ENCODE results near the gene OSBPL8. TPM values are rescaled to one million over a fixed set of nuclear protein-coding genes. Genes with fewer than 3 reads are reported as not detected.

Gene OSBPL8
- total and polyA plus RNA-seq, 2 of the 8 experiments (the other 6 are each of a cell fraction or from before 2014, with no cell fraction given): 10.9 to 81.1 TPM

DNA sequence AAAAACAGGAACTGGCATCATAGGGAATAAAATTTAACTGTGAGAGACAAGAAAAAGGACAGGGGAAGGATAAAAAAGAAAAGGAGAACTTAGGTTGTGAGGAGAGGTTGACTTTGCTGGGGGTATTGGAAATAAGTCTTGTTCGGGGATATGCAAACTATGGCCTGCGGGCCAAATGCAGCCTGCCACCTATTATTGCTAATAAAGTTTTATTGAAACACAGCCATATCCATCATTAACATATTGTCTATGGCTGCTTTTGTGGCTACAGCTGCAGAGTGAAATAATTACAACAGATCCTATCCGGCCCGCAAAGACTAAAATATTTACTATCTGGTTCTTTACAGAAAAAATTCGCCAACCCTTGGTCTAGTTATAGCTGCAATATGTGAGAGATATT lies 230.0 kb downstream of the OSBPL8 start:
- 90% methylated on average over 5 of the region's 5 CpGs; no CpG with 5 or more reads in 1 of the 2 experiments for WGBS, 2 experiments (ENCODE audit: extremely low coverage in 1 of 2, insufficient coverage in 1 of 2, insufficient read length in 1 of 2, insufficient replicate concordance in 2 of 2, low coverage in 1 of 2, low lambda C conversion rate in 2 of 2, missing lambda C conversion rate in 1 of 2)
- Histone ChIP-seq H4K8ac (ENCODE audit: extremely low read depth, insufficient read depth, low read length) (no peak overlapping the region), H3K23ac (ENCODE audit: insufficient read length) (no peak overlapping the region), H2BK12ac (ENCODE audit: low read depth, low read length) (no peak overlapping the region), H4K5ac (ENCODE audit: insufficient read length, low read depth, low read length) (no peak overlapping the region), H3K56ac (replicated peaks; ENCODE audit: insufficient read length, low read depth, low read length) (no peak overlapping the region), H3K4me2 (ENCODE audit: insufficient read depth in 1 of 2, low read depth in 2 of 2, low read length in 2 of 2) (no peak overlapping the region), H3K9me3 (ENCODE audit: insufficient read depth in 2 of 2, low read depth in 1 of 2, low read length in 1 of 2) (peaks cover 0 to 8% of the 10 kb centered on the region in 2 experiments; a peak in 1 of 4 replicates), H3K4me1 (replicated peaks in 1 of 4; ENCODE audit: control insufficient read depth in 3 of 4, insufficient read depth in 4 of 4, low read length in 3 of 4) (no peaks in the 10 kb centered on the region), H4K20me1 (replicated peaks in 1 of 2; ENCODE audit: control insufficient read depth in 1 of 2, insufficient read depth in 2 of 2, low read length in 2 of 2) (no peaks in the 10 kb centered on the region), H2AFZ (ENCODE audit: low read length) (no peak overlapping the region), H3K14ac (ENCODE audit: insufficient read length) (no peak overlapping the region), H2BK120ac (replicated peaks; ENCODE audit: low read depth, low read length) (no peak overlapping the region), H3K4me3 (ENCODE audit: extremely low read depth in 1 of 4, insufficient read depth in 2 of 4, low read depth in 3 of 4, low read length in 4 of 4) (no peak overlapping the region), H2AK5ac (ENCODE audit: low read depth, low read length) (no peak overlapping the region), H3K79me1 (ENCODE audit: low read depth, low read length) (no peaks in the 10 kb centered on the region), H3K4ac (replicated peaks; ENCODE audit: insufficient read length, low read depth, low read length) (no peak overlapping the region), H3K79me2 (ENCODE audit: control insufficient read depth in 1 of 2, insufficient read depth in 2 of 2, low read length in 2 of 2) (no peaks in the 10 kb centered on the region), H2BK5ac (ENCODE audit: low read depth, low read length) (no peak overlapping the region), H3K27ac (ENCODE audit: low read depth, low read length) (no peak overlapping the region), H3K36me3 (ENCODE audit: control insufficient read depth in 2 of 4, insufficient read depth in 4 of 4, low read length in 3 of 4) (no peaks in the 10 kb centered on the region), H3K23me2 (ENCODE audit: low read depth, low read length) (no peaks in the 10 kb centered on the region; the same call in 1 of the 2 replicates), H3K27me3 (replicated peaks in 1 of 4; ENCODE audit: control insufficient read depth in 3 of 4, extremely low read depth in 1 of 4, insufficient read depth in 3 of 4, low read length in 3 of 4) (no peaks in the 10 kb centered on the region), H2BK20ac (ENCODE audit: low read length) (no peak overlapping the region), H3K18ac (ENCODE audit: extremely low read depth, low read length) (no peak overlapping the region), H4K91ac (replicated peaks; ENCODE audit: insufficient read length, low read length) (no peak overlapping the region), H2BK15ac (ENCODE audit: low read length) (no peak overlapping the region), H3K9ac (replicated peaks in 1 of 4; ENCODE audit: extremely low read depth in 1 of 4, low read depth in 3 of 4, low read length in 3 of 4) (no peak overlapping the region)
- FAIRE-seq (no peak), DNase-seq (ENCODE audit: low read depth in 1 of 2, low spot score in 2 of 2) (no peak)
- POLR2A ChIA-PET (ENCODE audit: partially characterized antibody): interaction anchor here (0.9 to 1.1 kb wide), 2 partner anchors 20 to 246 kb away, joined by 3 read pairs; no protein-coding TSS in a partner anchor
- CTCF ChIA-PET (ENCODE audit: partially characterized antibody): no interaction called here
- TF ChIP-seq HDAC2 (IDR thresholded peaks at IDR 0.05; ENCODE audit: borderline replicate concordance in 1 of 2, low read depth in 2 of 2, low read length in 2 of 2): no peak
- no peak for TF ChIP-seq NANOG (IDR thresholded peaks at IDR 0.05; ENCODE audit: insufficient read depth, low read depth, low read length, poor library complexity, severe bottlenecking)
- TF ChIP-seq, protein P1, sequence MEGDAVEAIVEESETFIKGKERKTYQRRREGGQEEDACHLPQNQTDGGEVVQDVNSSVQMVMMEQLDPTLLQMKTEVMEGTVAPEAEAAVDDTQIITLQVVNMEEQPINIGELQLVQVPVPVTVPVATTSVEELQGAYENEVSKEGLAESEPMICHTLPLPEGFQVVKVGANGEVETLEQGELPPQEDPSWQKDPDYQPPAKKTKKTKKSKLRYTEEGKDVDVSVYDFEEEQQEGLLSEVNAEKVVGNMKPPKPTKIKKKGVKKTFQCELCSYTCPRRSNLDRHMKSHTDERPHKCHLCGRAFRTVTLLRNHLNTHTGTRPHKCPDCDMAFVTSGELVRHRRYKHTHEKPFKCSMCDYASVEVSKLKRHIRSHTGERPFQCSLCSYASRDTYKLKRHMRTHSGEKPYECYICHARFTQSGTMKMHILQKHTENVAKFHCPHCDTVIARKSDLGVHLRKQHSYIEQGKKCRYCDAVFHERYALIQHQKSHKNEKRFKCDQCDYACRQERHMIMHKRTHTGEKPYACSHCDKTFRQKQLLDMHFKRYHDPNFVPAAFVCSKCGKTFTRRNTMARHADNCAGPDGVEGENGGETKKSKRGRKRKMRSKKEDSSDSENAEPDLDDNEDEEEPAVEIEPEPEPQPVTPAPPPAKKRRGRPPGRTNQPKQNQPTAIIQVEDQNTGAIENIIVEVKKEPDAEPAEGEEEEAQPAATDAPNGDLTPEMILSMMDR (IDR thresholded peaks at IDR 0.05; ENCODE audit: control extremely low read depth in 1 of 3, insufficient read depth in 1 of 3, low read depth in 1 of 3, low read length in 3 of 3): no peak
- TF ChIP-seq KDM5A (IDR thresholded peaks at IDR 0.05; ENCODE audit: low read length): no peak
- no peak for TF ChIP-seq JUND (IDR thresholded peaks at IDR 0.05; ENCODE audit: low read length)
- no peak for TF ChIP-seq PHF8 (conservative IDR thresholded peaks at IDR 0.05; ENCODE audit: low read depth, low read length)
- TF ChIP-seq RAD21 (IDR thresholded peaks at IDR 0.05 in 1 of 2, conservative IDR thresholded peaks at IDR 0.05 in 1 of 2; ENCODE audit: low read depth in 2 of 2, low read length in 2 of 2): no peak
- TF ChIP-seq EP300 (IDR thresholded peaks at IDR 0.05; ENCODE audit: borderline replicate concordance in 1 of 2, low read depth in 2 of 2, low read length in 2 of 2): no peak
- no peak for TF ChIP-seq GTF2F1 (IDR thresholded peaks at IDR 0.05; ENCODE audit: borderline replicate concordance, low read depth, low read length)
- no peak for TF ChIP-seq JUN (IDR thresholded peaks at IDR 0.05; ENCODE audit: low read depth, low read length)
- TF ChIP-seq CEBPB (IDR thresholded peaks at IDR 0.05; ENCODE audit: low read depth, low read length): no peak

Measured in H1 (cell line).